ENCODE measurements around the gene NUP93. TPM values are rescaled to one million over a fixed set of nuclear protein-coding genes. Genes with fewer than 3 reads are reported as not detected.

Gene NUP93
- total RNA-seq, 1 experiment from 2014 or later, result 74.7 TPM

DNA sequence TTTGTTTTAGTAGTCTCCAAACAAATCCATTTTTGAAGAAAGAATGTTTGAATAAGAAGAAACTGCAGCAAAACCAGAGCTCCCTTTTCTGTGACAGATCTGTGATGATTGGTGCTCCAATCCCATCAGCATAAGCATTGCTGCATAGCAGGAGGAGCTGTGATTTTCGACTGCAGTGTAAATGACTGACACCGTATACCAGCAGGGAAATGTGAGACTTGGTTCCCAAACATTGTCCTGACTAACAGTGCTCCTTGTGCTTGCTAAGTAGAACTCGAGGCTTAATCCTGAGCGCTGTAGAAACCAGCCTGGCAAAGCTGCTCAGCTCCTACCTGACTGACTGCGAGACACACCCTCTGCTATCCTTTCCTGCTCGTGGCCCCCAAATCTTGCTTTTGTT lies 57.2 kb downstream of the NUP93 start:
- no peaks in the 10 kb centered on the region for H3K36me3 ChIP-seq (ENCODE audit: low read depth)
- no peak overlapping the region for H2AFZ ChIP-seq
- no peaks in the 10 kb centered on the region for H3K27me3 ChIP-seq (ENCODE audit: insufficient read depth, low read depth)
- no peaks in the 10 kb centered on the region for H3K9me3 ChIP-seq (ENCODE audit: insufficient read depth, low read depth)
- CTCF ChIA-PET, result interaction anchor here (0.5 kb wide), 1 partner anchor 1536 kb away, joined by 4 read pairs; no protein-coding TSS in a partner anchor
- no peak for DNase-seq
- H3K4me1 ChIP-seq (replicated peaks; ENCODE audit: insufficient read depth), result no peaks in the 10 kb centered on the region
- peaks cover 15% of the 10 kb centered on the region for H3K79me2 ChIP-seq (ENCODE audit: low read depth)
- TF ChIP-seq EZH2 (IDR thresholded peaks at IDR 0.05; ENCODE audit: low read depth), result no peak
- TF ChIP-seq, protein P1, sequence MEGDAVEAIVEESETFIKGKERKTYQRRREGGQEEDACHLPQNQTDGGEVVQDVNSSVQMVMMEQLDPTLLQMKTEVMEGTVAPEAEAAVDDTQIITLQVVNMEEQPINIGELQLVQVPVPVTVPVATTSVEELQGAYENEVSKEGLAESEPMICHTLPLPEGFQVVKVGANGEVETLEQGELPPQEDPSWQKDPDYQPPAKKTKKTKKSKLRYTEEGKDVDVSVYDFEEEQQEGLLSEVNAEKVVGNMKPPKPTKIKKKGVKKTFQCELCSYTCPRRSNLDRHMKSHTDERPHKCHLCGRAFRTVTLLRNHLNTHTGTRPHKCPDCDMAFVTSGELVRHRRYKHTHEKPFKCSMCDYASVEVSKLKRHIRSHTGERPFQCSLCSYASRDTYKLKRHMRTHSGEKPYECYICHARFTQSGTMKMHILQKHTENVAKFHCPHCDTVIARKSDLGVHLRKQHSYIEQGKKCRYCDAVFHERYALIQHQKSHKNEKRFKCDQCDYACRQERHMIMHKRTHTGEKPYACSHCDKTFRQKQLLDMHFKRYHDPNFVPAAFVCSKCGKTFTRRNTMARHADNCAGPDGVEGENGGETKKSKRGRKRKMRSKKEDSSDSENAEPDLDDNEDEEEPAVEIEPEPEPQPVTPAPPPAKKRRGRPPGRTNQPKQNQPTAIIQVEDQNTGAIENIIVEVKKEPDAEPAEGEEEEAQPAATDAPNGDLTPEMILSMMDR (conservative IDR thresholded peaks at IDR 0.05), result no peak
- H3K4me3 ChIP-seq, result no peak overlapping the region
- no peaks in the 10 kb centered on the region; the same call in 1 of the 2 replicates for H4K20me1 ChIP-seq (ENCODE audit: insufficient read depth)
- BruUV-seq (replicated peaks), result no TSS peak
- intact Hi-C loops (cut with micrococcal nuclease; ENCODE audit: unreplicated experiment), result loop anchor here (5.0 kb wide), 1 partner anchor 1075 kb away; no protein-coding TSS in a partner anchor
- H3K27ac ChIP-seq, result no peak overlapping the region
- no peaks in the 10 kb centered on the region for H3K9me2 ChIP-seq (ENCODE audit: insufficient read depth)
- no peaks in the 10 kb centered on the region; the same call in 1 of the 2 replicates for H3F3A ChIP-seq (ENCODE audit: insufficient read depth, low read depth)
- H3K4me2 ChIP-seq, result no peak overlapping the region
- POLR2A ChIA-PET (ENCODE audit: unreplicated experiment), result no interaction called here

DNA sequence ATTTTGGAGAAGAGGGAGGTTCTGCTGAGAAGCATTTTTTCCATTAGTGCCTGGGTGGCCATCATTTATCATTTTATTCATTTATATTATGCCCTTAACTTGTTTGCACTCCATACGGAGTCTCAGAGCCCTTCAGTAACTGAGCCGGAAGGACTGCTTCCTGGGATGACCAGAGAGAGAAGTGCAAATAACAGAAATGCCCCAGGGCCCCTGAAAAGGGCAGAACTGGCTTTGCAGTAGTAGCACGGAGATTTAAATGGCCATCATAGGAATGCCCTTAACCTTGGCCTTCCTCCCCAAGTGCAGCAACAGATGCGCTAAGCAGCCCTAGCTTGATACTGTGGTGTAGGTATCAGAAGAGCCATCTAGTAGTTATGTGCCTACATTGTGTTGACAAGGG lies 58.5 kb downstream of the NUP93 start:
- no peaks in the 10 kb centered on the region for H3K36me3 ChIP-seq (ENCODE audit: low read depth)
- DNase-seq, result no peak
- H3K4me1 ChIP-seq (replicated peaks; ENCODE audit: insufficient read depth), result no peaks in the 10 kb centered on the region
- no peaks in the 10 kb centered on the region; the same call in 1 of the 2 replicates for H3F3A ChIP-seq (ENCODE audit: insufficient read depth, low read depth)
- H3K27me3 ChIP-seq (ENCODE audit: insufficient read depth, low read depth), result no peaks in the 10 kb centered on the region
- peaks cover 6% of the 10 kb centered on the region; the same call in 1 of the 2 replicates for H4K20me1 ChIP-seq (ENCODE audit: insufficient read depth)
- H3K27ac ChIP-seq, result no peak overlapping the region
- ChIA-PET POLR2A (ENCODE audit: unreplicated experiment) (no interaction called here), CTCF (no interaction called here)
- H2AFZ ChIP-seq, result no peak overlapping the region
- TF ChIP-seq EZH2 (IDR thresholded peaks at IDR 0.05; ENCODE audit: low read depth), result no peak
- TF ChIP-seq, protein P1 (conservative IDR thresholded peaks at IDR 0.05), result no peak
- no TSS peak for BruUV-seq (replicated peaks)
- H3K9me2 ChIP-seq (ENCODE audit: insufficient read depth), result no peaks in the 10 kb centered on the region
- 0 out of 2 replicates have a peak, but pooled peaks cover 5% of the 10 kb centered on the region for H3K79me2 ChIP-seq (ENCODE audit: low read depth)
- intact Hi-C loops (cut with micrococcal nuclease; ENCODE audit: unreplicated experiment), result loop anchor here (5.0 kb wide), 1 partner anchor 1076 kb away; no protein-coding TSS in a partner anchor
- no peak overlapping the region for H3K4me2 ChIP-seq
- no peak overlapping the region for H3K4me3 ChIP-seq
- no peaks in the 10 kb centered on the region for H3K9me3 ChIP-seq (ENCODE audit: insufficient read depth, low read depth)

DNA sequence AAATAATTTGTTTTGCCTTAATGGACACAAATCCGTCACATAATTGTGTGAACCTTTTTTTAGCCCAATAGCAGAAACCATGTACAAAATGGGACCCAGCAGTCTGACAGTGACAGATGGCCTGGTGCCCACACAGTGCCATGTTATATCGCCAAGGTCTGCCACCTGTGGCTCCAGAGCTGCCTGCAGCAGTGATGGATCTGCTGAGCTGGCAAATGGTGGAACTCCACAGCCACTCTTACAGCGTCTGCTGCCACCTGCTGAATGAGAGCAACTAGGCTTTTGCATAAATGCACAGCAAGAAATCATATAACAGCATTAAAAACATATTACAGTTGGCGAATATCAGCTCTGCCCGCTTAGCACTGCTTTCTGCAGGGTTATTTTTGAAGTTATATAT lies 59.4 kb downstream of the NUP93 start:
- peak; percentile 55 for DNase-seq
- Histone ChIP-seq H3K27me3 (ENCODE audit: insufficient read depth, low read depth) (no peaks in the 10 kb centered on the region), H3K4me1 (replicated peaks; ENCODE audit: insufficient read depth) (no peaks in the 10 kb centered on the region), H3K4me3 (no peak overlapping the region), H3K9me2 (ENCODE audit: insufficient read depth) (no peaks in the 10 kb centered on the region), H3K36me3 (ENCODE audit: low read depth) (no peaks in the 10 kb centered on the region), H4K20me1 (ENCODE audit: insufficient read depth) (peaks cover 12% of the 10 kb centered on the region; the same call in 1 of the 2 replicates), H3K79me2 (ENCODE audit: low read depth) (0 out of 2 replicates have a peak, but pooled peaks cover 5% of the 10 kb centered on the region), H3K4me2 (no peak overlapping the region), H3F3A (ENCODE audit: insufficient read depth, low read depth) (no peaks in the 10 kb centered on the region; the same call in 1 of the 2 replicates), H2AFZ (no peak overlapping the region), H3K27ac (no peak overlapping the region), H3K9me3 (ENCODE audit: insufficient read depth, low read depth) (no peaks in the 10 kb centered on the region)
- no peak for TF ChIP-seq EZH2 (IDR thresholded peaks at IDR 0.05; ENCODE audit: low read depth)
- TF ChIP-seq, protein P1 (conservative IDR thresholded peaks at IDR 0.05), result peak; percentile 59
- BruUV-seq (replicated peaks), result no TSS peak
- ChIA-PET CTCF (interaction anchor here (0.7 kb wide), 1 partner anchor 88 kb away, joined by 5 read pairs; no protein-coding TSS in a partner anchor), POLR2A (ENCODE audit: unreplicated experiment) (no interaction called here)
- intact Hi-C loops (cut with micrococcal nuclease; ENCODE audit: unreplicated experiment), result loop anchor here (1.0 to 5.0 kb wide), 2 partner anchors 212 to 1077 kb away; no protein-coding TSS in a partner anchor
